Measurements from ENCODE around the gene KREMEN2. TPM values are rescaled to one million over a fixed set of nuclear protein-coding genes. Genes with fewer than 3 reads are reported as not detected.

Gene KREMEN2
- total and polyA plus RNA-seq, 2 of the 13 experiments (the other 11 are each of a cell fraction or from before 2014, with no cell fraction given) = 0.48 to 1.2 TPM

- no peak overlapping the region for H2AFZ ChIP-seq (ENCODE audit: low read length)
- peaks cover 0 to 5% of the 10 kb centered on the region in 2 experiments; a peak in 3 of 5 replicates for H3K27me3 ChIP-seq (ENCODE audit: control insufficient read depth in 1 of 2, insufficient read depth in 2 of 2, low read length in 2 of 2)
- intact Hi-C loops (cut with micrococcal nuclease; ENCODE audit: unreplicated experiment) (no loop called here), in situ Hi-C loops (cut with HindIII; ENCODE audit: extremely low pct_ligation_motif_present, low pct_unique_long_range_greater_than_20kb) (no loop called here)
- no TSS peak for BruUV-seq (replicated peaks)
- no peak for FAIRE-seq
- POLR2A ChIA-PET = no interaction called here
- H3K4me3 ChIP-seq (replicated peaks in 1 of 3; ENCODE audit: insufficient read depth in 1 of 3, low read depth in 2 of 3, low read length in 3 of 3) = no peak overlapping the region
- H4K20me1 ChIP-seq (ENCODE audit: insufficient read depth, low read length) = no peaks in the 10 kb centered on the region
- H3K27ac ChIP-seq (ENCODE audit: extremely low read length, insufficient read depth, low read length) = no peak overlapping the region
- H3K4me1 ChIP-seq (ENCODE audit: insufficient read depth, low read length) = peaks cover 29% of the 10 kb centered on the region
- H3K4me2 ChIP-seq (ENCODE audit: low read depth, low read length) = no peak overlapping the region
- no peak overlapping the region for H3K9ac ChIP-seq (ENCODE audit: insufficient read depth, low read depth, low read length)
- WGBS (ENCODE audit: low lambda C conversion rate) = 97% methylated on average over 39 of the region's 46 CpGs
- no peak for ATAC-seq
- peaks cover 8% of the 10 kb centered on the region for H3K79me2 ChIP-seq (ENCODE audit: insufficient read depth, low read length)
- H3K9me3 ChIP-seq (ENCODE audit: low read length) = no peaks in the 10 kb centered on the region
- DNase-seq (ENCODE audit: low spot score) = no peak
- TF ChIP-seq, protein P1, sequence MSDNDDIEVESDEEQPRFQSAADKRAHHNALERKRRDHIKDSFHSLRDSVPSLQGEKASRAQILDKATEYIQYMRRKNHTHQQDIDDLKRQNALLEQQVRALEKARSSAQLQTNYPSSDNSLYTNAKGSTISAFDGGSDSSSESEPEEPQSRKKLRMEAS (IDR thresholded peaks at IDR 0.05) = no peak
- TF ChIP-seq ATF3 (CRISPR knock-in tag; IDR thresholded peaks at IDR 0.05) (no peak), CSRNP1 (CRISPR knock-in tag; IDR thresholded peaks at IDR 0.05) (no peak), ZNF703 (CRISPR knock-in tag; IDR thresholded peaks at IDR 0.05; ENCODE audit: borderline replicate concordance) (no peak), ZNF589 (CRISPR knock-in tag; conservative IDR thresholded peaks at IDR 0.05) (no peak)
- TF ChIP-seq, protein P2, sequence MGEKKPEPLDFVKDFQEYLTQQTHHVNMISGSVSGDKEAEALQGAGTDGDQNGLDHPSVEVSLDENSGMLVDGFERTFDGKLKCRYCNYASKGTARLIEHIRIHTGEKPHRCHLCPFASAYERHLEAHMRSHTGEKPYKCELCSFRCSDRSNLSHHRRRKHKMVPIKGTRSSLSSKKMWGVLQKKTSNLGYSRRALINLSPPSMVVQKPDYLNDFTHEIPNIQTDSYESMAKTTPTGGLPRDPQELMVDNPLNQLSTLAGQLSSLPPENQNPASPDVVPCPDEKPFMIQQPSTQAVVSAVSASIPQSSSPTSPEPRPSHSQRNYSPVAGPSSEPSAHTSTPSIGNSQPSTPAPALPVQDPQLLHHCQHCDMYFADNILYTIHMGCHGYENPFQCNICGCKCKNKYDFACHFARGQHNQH (CRISPR knock-in tag; IDR thresholded peaks at IDR 0.05) = no peak
- TF ChIP-seq, protein P3, sequence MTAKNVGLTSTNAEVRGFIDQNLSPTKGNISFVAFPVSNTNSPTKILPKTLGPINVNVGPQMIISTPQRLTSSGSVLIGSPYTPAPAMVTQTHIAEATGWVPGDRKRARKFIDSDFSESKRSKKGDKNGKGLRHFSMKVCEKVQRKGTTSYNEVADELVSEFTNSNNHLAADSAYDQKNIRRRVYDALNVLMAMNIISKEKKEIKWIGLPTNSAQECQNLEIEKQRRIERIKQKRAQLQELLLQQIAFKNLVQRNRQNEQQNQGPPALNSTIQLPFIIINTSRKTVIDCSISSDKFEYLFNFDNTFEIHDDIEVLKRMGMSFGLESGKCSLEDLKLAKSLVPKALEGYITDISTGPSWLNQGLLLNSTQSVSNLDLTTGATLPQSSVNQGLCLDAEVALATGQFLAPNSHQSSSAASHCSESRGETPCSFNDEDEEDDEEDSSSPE (CRISPR knock-in tag; IDR thresholded peaks at IDR 0.05) = no peak
- CTCF ChIA-PET (ENCODE audit: low intra/inter-chr PET ratio, low total read pairs) = no interaction called here
- H3K36me3 ChIP-seq (replicated peaks in 1 of 2; ENCODE audit: control insufficient read depth in 1 of 2, insufficient read depth in 2 of 2, low read length in 2 of 2) = no peaks in the 10 kb centered on the region
These were observed 2.7 kb downstream of the KREMEN2 start for GRCh38 chr16:2966808-2967191.

Data from HepG2 (cell line).